HG02943 (cell line): ENCODE data around the gene OGDH.
"Not testable (repeated sequence)": the region's sequence is repeated elsewhere in the genome, so short reads cannot be mapped to it uniquely, and the experiment has no call there.

ENCODE experiments used
- ATAC-seq: cut with Tn5 transposase; IDR thresholded peaks from one replicate; pipeline ENCODE4 v1.9.1; 2021; ENCODE audit warnings: mild to moderate bottlenecking, low read depth, moderate library complexity; ENCODE audit not compliant: unreplicated experiment

The OGDH gene

DNA sequence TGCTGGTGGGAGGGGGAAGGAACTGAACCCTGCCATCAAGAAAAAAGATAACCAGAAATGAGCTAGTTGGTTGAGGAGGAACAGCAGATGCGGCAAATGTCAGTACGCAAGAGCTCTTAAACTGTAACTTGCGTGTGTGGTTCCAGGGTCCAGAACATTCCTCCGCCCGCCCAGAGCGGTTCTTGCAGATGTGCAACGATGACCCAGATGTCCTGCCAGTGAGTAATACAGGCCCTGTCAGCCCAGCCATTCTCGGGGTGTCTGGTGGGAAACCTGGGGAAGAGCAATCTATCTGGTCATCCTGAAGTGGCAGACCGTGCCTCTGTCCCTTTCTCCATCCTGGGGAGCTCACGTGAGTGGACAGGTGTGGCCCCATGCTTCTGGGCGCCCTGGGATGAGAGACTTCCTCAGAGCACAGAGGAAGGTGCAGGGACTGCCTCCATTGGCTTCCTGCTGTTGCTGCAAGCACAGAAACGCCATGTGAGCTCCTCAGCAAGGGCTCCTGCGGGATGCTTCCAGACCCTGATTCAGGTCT, 91.7 kb downstream of the OGDH start:
- no peak for ATAC-seq

DNA sequence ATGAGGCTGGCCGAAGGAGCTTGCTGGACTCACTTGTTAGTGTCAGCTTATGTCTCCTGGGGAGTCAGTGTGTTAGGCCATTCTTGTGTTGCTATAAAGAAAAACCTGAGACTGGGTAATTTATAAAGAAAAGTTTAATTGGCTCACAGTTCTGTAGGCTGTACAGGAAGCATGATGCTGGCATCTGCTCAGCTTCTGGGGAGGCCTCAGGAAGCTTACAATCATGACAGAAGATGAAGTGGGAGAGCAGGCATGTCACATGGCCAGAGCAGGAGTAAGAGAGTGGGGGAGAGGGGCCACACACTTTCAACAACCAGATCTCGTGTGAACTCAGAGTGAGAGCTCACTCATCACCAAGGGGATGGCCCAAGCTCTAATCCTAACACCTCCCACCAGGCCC, 93.2 kb downstream of the OGDH start:
- ATAC-seq = not testable (repeated sequence)

DNA sequence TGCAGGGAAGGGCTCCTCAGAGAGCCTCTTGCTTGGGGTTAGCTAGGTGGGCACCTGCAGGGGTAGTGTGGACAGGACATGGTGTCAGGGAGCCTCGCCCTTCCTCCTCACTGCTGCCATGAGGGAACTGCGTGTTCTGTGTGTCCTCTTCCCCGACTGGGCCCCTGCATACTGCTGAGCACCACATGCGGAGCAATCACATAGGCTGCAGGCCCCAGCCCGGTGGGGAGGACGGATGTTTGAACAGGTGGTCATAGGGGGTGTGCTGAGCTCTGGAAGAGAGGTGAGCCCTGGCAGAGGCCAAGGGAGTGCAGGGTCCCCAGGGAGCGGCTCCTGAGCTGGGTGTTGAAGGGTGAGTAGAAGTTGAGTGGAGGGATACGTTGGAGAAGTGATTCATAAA, 93.9 kb downstream of the OGDH start:
- ATAC-seq = no peak

DNA sequence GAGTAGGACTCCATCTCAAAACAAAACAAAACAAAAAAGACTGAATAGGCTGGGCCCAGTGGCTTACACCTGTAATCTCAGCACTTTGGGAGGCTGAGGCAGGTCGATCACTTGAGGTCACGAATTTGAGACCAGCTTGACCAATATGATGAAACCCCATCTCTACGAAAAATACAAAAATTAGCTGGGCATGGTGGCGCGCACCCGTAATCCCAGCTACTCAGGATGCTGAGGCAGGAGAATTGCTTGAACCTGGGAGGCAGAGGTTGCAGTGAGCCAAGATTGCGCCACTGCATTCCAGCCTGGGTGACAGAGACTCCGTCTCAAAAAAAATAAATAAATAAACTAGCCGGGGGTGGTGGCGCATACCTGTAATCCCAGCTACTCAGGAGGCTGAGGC, 97.0 kb downstream of the OGDH start:
- not testable (repeated sequence) for ATAC-seq

DNA sequence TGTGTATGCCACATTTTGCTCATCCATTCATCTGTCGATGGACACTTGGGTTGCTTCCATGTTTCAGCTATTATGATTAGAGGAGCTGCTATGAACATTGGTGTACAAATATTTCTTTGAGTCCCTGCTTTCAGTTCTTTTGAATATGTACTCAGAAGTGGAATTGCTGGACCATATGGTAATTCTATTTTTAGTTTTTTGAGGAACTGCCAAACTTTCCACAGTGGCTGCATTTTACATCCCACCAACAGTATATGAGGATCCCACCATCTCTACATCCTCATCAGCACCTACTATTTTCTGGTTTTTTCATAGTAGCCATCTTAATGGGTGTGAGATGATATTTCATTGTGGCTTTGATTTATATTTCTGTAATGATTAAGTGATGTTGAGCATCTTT, 97.5 kb downstream of the OGDH start:
- no peak for ATAC-seq

DNA sequence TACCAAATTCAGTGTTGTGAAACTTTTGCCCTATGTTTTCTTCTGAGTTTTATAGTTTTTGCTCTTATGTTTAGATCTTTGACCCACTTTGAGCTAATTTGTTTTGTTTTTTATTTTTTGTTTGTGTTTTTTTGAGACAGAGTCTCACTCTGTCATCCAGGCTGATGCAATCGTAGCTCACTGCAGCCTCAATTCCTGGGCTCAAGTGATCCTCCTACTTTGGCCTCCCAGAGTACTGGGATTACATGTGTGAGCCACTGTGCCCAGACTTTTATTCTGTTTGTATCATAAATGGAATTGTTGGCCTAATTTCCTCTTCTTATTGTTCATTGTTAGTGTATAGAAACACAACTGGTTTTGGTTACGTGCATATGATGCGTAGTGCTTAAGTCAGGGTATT, 99.0 kb downstream of the OGDH start:
- ATAC-seq = no peak

DNA sequence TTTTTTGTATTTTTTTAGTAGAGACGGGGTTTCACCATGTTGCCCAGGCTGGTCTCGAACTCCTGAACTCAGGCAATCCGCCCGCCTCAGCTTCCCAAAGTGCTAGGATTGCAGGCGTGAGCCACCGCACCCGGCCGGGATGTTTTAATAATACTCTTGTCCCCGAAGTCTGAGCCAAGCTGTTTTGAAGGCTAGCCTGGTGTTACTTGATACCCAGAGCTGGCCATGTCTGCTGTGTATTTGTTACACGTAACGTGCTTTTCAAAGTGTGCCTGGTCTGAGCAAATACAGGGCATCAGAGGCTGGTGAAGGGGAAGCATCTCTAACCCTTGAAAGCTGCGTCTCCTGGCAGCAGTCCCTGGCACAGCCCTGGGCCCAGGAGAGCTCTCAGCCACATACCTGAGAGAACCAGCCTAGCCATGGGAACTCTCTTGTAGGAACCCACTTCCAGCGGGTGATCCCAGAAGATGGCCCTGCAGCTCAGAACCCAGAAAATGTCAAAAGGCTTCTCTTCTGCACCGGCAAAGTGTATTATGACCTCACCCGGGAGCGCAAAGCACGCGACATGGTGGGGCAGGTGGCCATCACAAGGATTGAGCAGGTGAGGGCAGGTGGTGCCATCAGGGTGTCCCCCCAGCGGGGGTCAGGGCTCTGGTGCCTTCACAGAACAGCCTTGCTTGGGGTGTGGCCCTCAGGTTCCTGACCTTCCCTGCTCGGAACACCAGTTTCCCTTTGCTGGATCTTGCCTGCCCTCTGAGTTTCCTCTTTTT, 100.5 kb downstream of the OGDH start:
- no peak for ATAC-seq

DNA sequence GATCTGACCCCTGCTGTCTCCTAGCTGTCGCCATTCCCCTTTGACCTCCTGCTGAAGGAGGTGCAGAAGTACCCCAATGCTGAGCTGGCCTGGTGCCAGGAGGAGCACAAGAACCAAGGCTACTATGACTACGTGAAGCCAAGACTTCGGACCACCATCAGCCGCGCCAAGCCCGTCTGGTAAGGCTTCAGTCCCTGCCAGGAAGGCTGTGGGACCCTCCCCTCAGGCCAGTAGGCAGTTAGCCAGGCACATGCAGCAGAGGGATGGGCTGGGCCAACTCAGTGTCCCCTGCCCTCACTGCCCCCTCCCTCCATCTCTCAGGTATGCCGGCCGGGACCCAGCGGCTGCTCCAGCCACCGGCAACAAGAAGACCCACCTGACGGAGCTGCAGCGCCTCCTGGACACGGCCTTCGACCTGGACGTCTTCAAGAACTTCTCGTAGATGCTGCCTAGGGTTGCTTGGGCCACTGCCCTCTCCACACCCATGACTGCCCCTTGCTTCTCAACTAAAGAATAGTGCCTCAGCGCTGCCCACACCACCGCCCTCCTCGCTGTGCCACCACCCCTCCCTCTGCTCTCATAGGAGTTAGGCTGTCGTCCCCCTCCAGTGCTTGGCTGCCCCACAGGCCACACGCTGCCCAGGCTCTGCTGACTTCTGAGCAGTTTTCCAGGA, 101.3 kb downstream of the OGDH start:
- ATAC-seq = no peak

DNA sequence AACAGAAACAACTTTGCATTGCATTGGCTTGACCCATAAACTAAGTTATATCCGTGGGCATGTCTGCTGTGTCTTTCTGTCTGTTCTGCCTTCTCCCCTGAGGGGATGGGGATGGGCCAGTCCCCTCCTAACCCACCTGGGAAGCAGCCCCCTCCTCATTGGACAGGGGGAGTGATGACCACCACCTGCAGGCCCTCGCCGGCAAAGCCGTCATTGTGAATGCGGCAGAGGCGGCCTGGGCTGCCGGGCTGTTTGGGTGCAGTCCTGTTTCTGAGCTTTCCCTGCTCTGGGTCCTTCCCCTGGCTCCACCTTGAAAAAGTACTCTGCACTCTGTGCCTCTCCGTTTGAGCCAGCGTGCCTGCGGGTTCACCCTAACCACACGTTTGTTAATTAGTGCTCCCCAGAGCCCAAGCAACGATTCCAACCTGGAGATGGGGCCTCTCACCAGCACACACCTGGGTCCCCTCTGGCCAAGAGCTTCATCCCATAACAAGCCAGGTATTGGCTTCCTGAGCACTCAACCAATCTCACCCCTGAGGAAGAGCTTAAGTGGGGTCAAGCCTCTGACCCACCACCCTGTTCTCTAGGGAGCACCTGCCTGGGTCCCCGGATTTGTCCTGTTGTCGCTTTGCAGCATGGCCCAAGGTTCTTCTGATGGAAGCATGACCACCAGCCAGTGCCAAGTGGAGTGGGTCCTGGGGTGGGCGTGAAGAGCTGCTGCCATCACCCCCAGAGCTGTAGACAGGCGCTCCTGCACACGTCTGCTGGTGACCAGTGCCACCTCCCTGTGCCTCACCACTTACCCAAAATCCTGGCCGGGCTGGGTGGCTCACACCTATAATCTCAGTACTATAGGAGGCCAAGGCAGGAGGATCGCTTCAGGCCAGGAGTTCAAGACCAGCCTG, 102.8 kb downstream of the OGDH start:
- ATAC-seq = no peak

DNA sequence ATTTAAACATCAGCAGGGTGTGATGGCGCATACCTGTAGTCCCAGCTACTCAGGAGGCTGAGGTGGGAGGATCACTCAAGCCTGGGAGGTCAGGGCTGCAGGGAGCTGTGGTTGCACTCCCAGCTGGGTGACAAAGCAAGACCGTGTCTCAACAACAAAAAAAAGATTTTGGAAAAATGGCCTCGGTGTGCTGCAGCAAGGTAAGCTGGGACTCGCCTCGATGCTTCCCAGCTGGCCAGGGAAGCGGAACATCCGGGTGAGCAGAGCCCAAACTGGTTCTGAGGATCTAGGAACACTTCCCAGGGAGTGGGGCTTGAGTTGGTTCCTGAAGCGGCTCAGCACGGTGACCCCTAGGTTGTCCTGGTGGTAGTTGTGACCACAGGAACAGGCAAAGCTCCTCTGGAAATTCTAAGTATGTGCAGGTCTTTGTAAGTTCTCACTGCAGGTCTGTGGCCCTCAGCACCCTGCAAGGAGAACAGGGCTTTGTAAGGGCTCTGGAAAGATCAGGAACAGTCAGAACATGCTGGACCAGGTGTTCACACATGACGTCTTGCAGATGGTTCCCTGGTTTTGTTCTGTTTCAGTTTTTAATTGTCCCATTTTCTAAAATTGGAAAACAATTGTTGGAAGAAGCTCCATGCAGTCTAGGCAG, 103.6 kb downstream of the OGDH start:
- ATAC-seq = no peak

DNA sequence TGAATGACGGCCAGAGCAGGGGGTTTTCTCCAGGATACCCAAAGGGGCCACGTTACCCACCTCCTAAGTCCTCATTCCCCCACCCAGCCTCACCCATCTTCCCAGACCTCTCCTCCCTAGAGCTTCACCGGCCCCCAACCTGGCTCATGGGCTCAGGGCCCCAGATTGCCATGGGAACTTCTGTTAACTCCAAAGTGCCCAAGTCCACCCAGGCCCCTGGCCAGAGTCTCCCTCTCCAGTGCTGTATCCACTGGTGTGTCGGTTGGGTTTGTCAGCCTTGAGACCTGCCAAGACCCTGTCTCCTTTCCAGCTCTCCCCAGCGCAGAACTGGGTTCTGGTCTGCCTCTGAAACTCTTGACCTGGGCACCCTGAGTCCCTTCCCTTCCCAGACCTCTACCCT, 105.1 kb downstream of the OGDH start:
- ATAC-seq = no peak

DNA sequence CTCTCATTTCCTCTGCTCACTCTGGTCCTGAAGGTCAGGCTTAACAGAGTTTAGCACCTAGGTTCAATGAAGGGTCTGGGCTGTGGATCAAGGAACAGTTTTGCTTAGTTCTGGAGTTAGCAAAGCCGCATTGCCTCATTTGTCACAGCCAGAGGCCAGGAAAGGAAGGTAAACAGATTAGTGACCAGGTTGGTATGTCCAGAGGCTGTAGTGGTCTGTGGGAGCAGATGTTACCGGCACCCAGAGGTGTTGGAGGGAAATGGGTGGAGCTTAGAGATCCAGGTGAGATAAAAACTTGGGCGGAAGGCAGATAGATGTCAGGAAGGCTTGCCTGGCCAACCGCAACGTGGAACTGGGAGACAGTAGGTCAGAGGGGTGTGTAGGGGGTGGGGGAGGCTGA, 105.6 kb downstream of the OGDH start:
- ATAC-seq = no peak

DNA sequence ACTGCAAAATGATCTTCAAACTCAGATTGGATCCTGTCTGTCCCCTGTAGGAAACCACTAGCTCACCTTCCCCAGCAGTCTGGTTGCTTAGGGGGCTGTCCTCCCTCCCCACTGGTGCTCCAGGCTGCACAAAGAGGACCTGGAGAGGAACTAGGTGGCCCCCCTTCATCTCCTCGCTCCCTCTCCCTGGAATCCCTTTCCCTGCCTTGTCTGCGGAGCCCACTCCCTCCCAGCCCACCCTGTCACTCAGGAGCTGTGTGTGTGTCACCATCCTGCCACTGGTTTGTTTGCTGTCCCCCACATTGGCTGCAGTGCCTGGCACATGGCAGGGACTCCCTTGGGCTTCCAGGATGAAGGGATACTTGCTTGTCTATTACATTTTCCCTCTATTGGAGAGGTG, 106.7 kb downstream of the OGDH start:
- no peak for ATAC-seq

DNA sequence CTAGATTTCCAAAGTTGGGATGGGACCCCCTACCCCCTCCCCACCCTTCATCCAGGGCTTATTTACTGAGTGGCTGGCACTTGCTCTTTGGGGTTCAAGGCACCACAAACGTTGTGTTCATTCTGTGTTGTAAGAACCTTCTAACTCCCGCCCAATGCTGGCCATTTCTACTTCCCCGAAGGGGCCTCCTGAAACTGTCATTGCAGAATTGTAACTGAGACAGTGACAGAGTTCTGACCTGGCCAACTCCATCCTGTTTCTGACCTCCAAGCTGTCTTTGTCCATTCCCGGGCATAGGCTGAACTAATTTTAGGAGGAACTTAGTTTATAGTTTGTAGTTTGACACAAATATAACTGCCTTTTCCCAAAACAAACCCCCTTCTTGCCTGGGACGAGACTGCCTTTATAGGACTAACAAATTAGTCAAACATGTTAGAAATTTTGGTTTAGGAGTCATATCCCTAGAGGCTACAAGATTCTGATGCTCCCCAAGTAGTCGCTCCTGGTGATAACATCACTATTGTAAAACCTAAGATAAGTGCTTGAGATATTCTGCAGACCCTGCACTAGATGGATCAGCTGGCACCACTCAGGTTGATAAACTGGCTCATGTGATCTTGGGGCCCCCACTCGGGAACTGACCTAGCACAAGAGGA, 107.4 kb downstream of the OGDH start:
- ATAC-seq = no peak

DNA sequence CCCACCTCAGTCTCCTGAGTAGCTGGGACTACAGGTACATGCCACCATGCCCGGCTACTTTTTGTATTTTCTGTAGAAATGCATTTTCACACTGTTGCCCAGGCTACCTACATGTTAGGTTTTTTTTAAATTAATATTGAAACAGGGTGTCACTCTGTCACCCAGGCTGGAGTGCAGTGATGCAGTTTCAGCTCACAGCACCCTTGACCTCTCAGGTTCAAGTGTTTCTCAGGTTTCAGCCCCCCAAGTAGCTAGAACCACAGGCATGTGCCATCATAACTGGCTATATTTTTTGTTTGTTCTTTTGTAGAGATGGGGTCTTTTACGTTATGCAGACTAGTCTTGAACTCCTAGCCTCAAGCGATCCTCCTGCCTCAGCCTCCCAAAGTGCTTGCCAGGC, 109.8 kb downstream of the OGDH start:
- ATAC-seq = no peak

DNA sequence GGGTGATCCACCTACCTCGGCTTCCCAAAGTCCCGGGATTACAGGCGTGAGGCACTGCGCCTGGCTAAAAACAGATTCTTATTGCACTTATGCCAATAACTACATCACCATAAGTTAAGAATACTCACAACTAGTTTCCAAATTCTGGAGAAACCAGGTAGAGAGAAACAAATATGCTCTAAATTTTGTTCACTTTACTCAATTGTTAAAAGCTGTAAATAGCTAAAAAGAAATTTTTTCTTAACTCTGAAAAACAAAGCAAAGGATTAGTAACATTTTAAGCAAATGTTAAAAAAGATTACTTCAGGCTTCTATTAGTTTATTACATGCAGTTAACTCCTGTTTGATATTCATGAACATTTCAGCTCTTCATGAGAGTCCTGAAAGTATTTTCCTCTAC, 113.9 kb downstream of the OGDH start:
- ATAC-seq = no peak

DNA sequence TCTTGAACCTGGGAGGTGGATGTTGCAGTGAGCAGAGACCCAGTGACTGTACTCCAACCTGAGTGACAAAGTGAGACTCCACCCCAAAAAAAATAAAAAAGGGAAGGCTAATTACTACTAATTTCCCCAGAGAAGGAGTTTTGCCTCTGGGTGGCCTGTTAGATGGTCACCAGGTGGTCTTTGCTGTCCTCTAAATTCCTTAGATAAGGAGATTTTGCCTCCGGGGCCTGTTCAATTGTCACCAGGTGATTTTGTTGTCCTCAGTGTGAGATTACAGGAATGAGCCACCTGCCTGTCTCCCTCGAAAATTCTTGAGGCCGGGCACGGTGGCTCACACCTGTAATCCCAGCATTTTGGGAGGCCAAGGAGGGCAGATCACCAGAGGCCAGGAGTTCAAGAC, 117.8 kb downstream of the OGDH start:
- ATAC-seq = no peak

DNA sequence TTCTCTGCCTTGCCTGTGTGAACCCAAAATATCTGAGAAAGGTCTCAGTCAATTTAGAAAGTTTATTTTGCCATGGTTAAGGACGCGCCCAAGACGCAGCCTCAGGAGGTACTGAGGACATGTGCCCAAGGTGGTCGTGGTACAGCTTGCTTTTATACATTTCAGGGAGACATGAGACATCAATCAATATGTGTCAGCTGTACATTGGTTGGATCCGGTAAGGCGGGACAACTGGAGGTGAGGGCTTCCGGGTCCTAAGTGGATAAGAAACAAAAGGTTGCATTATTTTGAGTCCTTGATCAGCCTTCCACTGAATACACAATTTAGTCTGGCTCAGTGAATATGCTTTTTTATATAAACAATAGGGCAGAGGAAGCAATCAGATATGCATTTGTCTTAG, 119.8 kb downstream of the OGDH start:
- ATAC-seq = not testable (repeated sequence)

DNA sequence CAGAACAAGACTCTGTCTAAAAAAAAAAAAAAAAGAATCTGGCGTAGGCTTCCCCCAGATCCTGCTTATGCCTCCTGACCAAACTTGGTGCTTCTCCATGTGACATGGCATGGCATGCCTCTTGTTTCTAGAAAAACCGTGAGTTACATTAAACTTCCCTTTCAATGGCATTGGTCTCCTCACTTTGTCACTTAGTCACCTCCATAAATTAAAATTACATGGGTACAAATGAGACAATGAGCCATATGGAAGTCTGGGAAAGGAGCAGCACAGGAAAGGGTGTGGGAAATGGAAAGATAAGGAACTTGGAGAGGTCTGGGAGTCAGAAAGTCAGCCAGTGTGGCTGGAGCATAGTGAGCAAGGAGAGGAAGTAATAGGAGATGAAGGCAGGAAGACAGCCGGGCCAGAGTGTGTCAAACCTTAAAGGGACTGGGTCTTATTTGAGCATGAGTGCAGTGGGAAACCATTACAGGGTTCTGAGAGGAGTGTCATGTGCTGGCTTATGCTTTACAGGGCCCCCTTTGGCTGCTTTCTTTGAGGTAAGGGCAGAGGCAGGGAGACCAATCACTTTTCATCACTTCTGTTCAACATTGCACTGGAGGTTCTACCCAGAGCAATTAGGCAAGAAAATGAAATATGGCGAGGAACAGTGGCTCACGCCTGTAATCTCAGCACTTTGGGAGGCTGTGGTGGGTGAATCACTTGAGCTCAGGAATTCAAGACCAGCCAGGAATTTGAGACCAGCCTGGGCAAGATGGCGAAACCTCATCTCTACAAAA, 120.9 kb downstream of the OGDH start:
- ATAC-seq = no peak
